ENCODE results near the gene SMCO1. TPM values are rescaled to one million over a fixed set of nuclear protein-coding genes. Genes with fewer than 3 reads are reported as not detected.

Gene SMCO1
- total RNA-seq: not detected in 2 replicates

GRCh38 chr3:196514913-196515621, at the start of gene SMCO1:
Gene SMCO1 (minus strand): TSS chr3:196515346. CDS start chr3:196515209, 137 bp downstream.

DNA sequence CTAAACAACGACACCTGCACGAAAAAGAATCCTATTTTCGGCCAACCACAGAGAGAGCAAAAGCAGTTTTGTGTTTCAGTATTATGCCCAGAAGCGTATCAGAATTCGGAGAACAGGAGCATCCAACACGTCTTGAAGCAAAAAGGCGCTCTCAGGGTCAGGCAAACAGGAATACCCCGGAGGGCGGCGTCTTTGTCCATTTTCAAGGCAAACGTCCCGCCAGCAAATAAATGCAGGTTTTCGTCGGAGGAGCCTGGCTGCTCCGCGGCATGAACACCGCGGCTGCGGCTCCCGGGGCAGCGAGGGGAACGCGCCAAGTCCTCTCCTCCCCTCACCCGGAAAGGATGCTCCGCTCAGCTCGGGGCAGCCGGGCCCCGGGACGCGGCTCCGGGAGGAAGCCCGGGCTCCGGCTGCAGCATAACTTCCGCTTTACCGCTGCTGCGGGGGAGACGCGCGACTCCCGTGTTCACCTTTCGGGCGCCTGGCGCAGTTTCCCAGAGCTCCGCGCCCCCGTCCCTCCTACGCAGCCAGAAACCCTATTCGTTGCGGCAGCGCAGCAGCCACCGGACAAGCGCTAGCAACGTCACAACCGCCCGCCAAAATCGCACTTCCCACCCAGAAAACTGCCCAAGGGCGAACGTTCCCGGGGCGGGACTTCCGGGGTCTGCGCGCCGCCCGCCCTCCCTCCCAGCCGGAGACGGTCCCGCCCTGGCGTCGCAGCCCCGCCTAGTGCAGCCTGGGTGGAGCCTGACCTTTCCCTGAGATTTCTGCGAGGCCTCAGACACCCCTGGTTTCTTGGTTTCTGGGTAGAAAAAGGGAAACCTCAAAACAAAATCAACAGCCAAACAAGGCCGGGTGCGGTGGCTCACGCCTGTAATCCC, 11.7 kb downstream of the SMCO1 start, which contains the start of gene RNF168:
Gene RNF168, minus strand, starts transcription at position 573 of the 881 bp plus-strand sequence. CDS start 595 bp downstream, outside the sequence.

Other genes starting within 250 kb of the SMCO1 start
- 87.4 and 97.9 TPM in 2 replicates for gene PCYT1A, start 227.6 kb downstream of the SMCO1 start, total RNA-seq
- 10.1 and 11.1 TPM in 2 replicates for gene DYNLT2B, start 197.1 kb downstream of the SMCO1 start, total RNA-seq
- gene TM4SF19, start 177.0 kb downstream of the SMCO1 start, total RNA-seq: not detected in 2 replicates
- 16.1 and 16.6 TPM in 2 replicates for gene UBXN7, start 82.9 kb downstream of the SMCO1 start, total RNA-seq
- gene RNF168, start 11.6 kb downstream of the SMCO1 start, total RNA-seq: 17.4 and 22.2 TPM in 2 replicates
- 7.5 and 10.0 TPM in 2 replicates for gene WDR53, start 53.2 kb upstream of the SMCO1 start, total RNA-seq
- 7.1 and 8.7 TPM in 2 replicates for gene FBXO45, start 53.3 kb upstream of the SMCO1 start, total RNA-seq
- gene NRROS, start 124.3 kb upstream of the SMCO1 start, total RNA-seq: 2.9 and 3.5 TPM in 2 replicates
- 3.3 and 3.7 TPM in 2 replicates for gene CEP19, start 196.9 kb upstream of the SMCO1 start, total RNA-seq
- gene PIGX, start 197.0 kb upstream of the SMCO1 start, total RNA-seq: 27.1 and 28.8 TPM in 2 replicates
- 38.0 and 68.6 TPM in 2 replicates for gene PAK2, start 224.5 kb upstream of the SMCO1 start, total RNA-seq

All from aortic smooth muscle cell (primary cell).